Measurements from ENCODE around the gene COL18A1. TPM values are rescaled to one million over a fixed set of nuclear protein-coding genes. Genes with fewer than 3 reads are reported as not detected.

COL18A1 gene
- polyA plus RNA-seq, 3 donors from 2014 or later: 0.30 to 1.8 (median 0.46) TPM

- Mint-ChIP-seq H3K9me3 (no peaks in the 10 kb centered on the region), H3K36me3 (no peaks in the 10 kb centered on the region), H3K4me1 (peaks cover 6 to 8% of the 10 kb centered on the region in 2 donors), H3K27me3 (ENCODE audit: low read depth in 3 of 3) (peaks cover 2 to 7% (median 3%) of the 10 kb centered on the region in 3 donors), H3K27ac (no peak overlapping the region), H3K4me3 (no peak overlapping the region)
- no peak for DNase-seq
These were observed 140.2 kb downstream of the COL18A1 start for GRCh38 chr21:45545236-45545570.

- no peak for DNase-seq
- H3K36me3 Mint-ChIP-seq: no peaks in the 10 kb centered on the region
- no peaks in the 10 kb centered on the region for H3K9me3 Mint-ChIP-seq
- H3K27ac Mint-ChIP-seq: no peak overlapping the region
- no peak overlapping the region for H3K4me3 Mint-ChIP-seq
- peaks cover 10 to 12% of the 10 kb centered on the region in 2 donors for H3K4me1 Mint-ChIP-seq
- peaks cover 5% of the 10 kb centered on the region in 3 donors for H3K27me3 Mint-ChIP-seq (ENCODE audit: low read depth in 3 of 3)
These were observed 140.9 kb downstream of the COL18A1 start for GRCh38 chr21:45545691-45546531.

GRCh38 chr21:45546636-45547544 is 141.9 kb downstream of the COL18A1 start:
- no peaks in the 10 kb centered on the region for H3K9me3 Mint-ChIP-seq
- no peak overlapping the region for H3K4me3 Mint-ChIP-seq
- no peak for DNase-seq
- no peaks in the 10 kb centered on the region for H3K36me3 Mint-ChIP-seq
- no peak overlapping the region for H3K27ac Mint-ChIP-seq
- peaks cover 17 to 19% of the 10 kb centered on the region in 2 donors for H3K4me1 Mint-ChIP-seq
- peaks cover 4 to 7% (median 5%) of the 10 kb centered on the region in 3 donors for H3K27me3 Mint-ChIP-seq (ENCODE audit: low read depth in 3 of 3)

GRCh38 chr21:45547545-45547900 is 142.6 kb downstream of the COL18A1 start:
- Mint-ChIP-seq H3K9me3 (no peaks in the 10 kb centered on the region), H3K27me3 (ENCODE audit: low read depth in 3 of 3) (peaks cover 4 to 7% (median 5%) of the 10 kb centered on the region in 3 donors), H3K4me1 (peaks cover 18 to 20% of the 10 kb centered on the region in 2 donors), H3K27ac (peak overlapping the region in 1 of 6 donors; percentile 43), H3K4me3 (no peak overlapping the region), H3K36me3 (no peaks in the 10 kb centered on the region)
- DNase-seq: no peak

GRCh38 chr21:45548711-45549491 is 143.9 kb downstream of the COL18A1 start:
- Mint-ChIP-seq H3K36me3 (no peaks in the 10 kb centered on the region), H3K4me3 (no peak overlapping the region), H3K4me1 (peaks cover 16 to 20% of the 10 kb centered on the region in 2 donors), H3K27me3 (ENCODE audit: low read depth in 3 of 3) (peaks cover 4 to 7% (median 5%) of the 10 kb centered on the region in 3 donors), H3K9me3 (no peaks in the 10 kb centered on the region), H3K27ac (no peak overlapping the region)
- no peak for DNase-seq

- Mint-ChIP-seq H3K4me1 (peaks cover 21 to 26% of the 10 kb centered on the region in 2 donors), H3K36me3 (no peaks in the 10 kb centered on the region), H3K4me3 (peak overlapping the region in 2 of 5 donors; percentile 18 to 30), H3K9me3 (no peaks in the 10 kb centered on the region), H3K27ac (peak overlapping the region in 1 of 6 donors; percentile 41), H3K27me3 (ENCODE audit: low read depth in 3 of 3) (peaks cover 4 to 9% (median 5%) of the 10 kb centered on the region in 3 donors)
- no peak for DNase-seq
These were observed 144.9 kb downstream of the COL18A1 start for GRCh38 chr21:45549626-45550463.

- Mint-ChIP-seq H3K4me3 (peak overlapping the region in 4 of 5 donors; percentile 61 to 73 (median 66)), H3K4me1 (peaks cover 21 to 27% of the 10 kb centered on the region in 2 donors), H3K9me3 (no peaks in the 10 kb centered on the region), H3K36me3 (no peaks in the 10 kb centered on the region), H3K27me3 (ENCODE audit: low read depth in 3 of 3) (peaks cover 4 to 9% (median 5%) of the 10 kb centered on the region in 3 donors), H3K27ac (peak overlapping the region in 1 of 6 donors; percentile 41)
- no peak for DNase-seq
These were observed 145.7 kb downstream of the COL18A1 start for GRCh38 chr21:45550522-45551210.

- Mint-ChIP-seq H3K27me3 (ENCODE audit: low read depth in 3 of 3) (peaks cover 4 to 9% (median 5%) of the 10 kb centered on the region in 3 donors), H3K36me3 (no peaks in the 10 kb centered on the region), H3K27ac (peak overlapping the region in 5 of 6 donors; percentile 13 to 78 (median 41)), H3K4me3 (peak overlapping the region; percentile 0 to 73 (median 61)), H3K4me1 (peaks cover 21 to 27% of the 10 kb centered on the region in 2 donors), H3K9me3 (no peaks in the 10 kb centered on the region)
- DNase-seq: no peak
These were observed 146.4 kb downstream of the COL18A1 start for GRCh38 chr21:45551316-45551715.

GRCh38 chr21:45551783-45552695 is 147.1 kb downstream of the COL18A1 start:
- no peak for DNase-seq
- Mint-ChIP-seq H3K36me3 (no peaks in the 10 kb centered on the region), H3K4me3 (peak overlapping the region in 3 of 5 donors; percentile 53 to 73 (median 69)), H3K9me3 (no peaks in the 10 kb centered on the region), H3K4me1 (peaks cover 21 to 27% of the 10 kb centered on the region in 2 donors), H3K27me3 (ENCODE audit: low read depth in 3 of 3) (peaks cover 4 to 9% (median 5%) of the 10 kb centered on the region in 3 donors), H3K27ac (peak overlapping the region in 4 of 6 donors; percentile 3 to 55 (median 13))

- no peaks in the 10 kb centered on the region for H3K36me3 Mint-ChIP-seq
- no peak overlapping the region for H3K27ac Mint-ChIP-seq
- H3K9me3 Mint-ChIP-seq: no peaks in the 10 kb centered on the region
- peaks cover 21 to 27% of the 10 kb centered on the region in 2 donors for H3K4me1 Mint-ChIP-seq
- H3K27me3 Mint-ChIP-seq (ENCODE audit: low read depth in 3 of 3): peaks cover 4 to 9% (median 5%) of the 10 kb centered on the region in 3 donors
- peak overlapping the region in 2 of 5 donors; percentile 27 to 54 for H3K4me3 Mint-ChIP-seq
- no peak for DNase-seq
These were observed 147.9 kb downstream of the COL18A1 start for GRCh38 chr21:45552696-45553391.

Data from immature natural killer cell (primary cell).